KMS-11 (cell line): ENCODE measurements around the gene SLC35G6.

Experiments
- H2AFZ ChIP-seq: fragments of 200-600 bp; sonication (generic); 2 replicates; pipeline ENCODE4 v1.6.1; 2016; ENCODE audit warnings: antibody characterized with exemption, mixed run types, low read depth
- H3K27ac ChIP-seq: fragments of 200-600 bp; sonication (generic); 2 replicates; pipeline ENCODE4 v1.6.1; 2016; ENCODE audit warnings: mild to moderate bottlenecking, mixed run types
- H3K27me3 ChIP-seq: fragments of 200-600 bp; sonication (generic); 2 replicates; pipeline ENCODE4 v1.6.1; 2017; ENCODE audit warnings: mild to moderate bottlenecking, low read depth, mixed run types, moderate library complexity; ENCODE audit not compliant: insufficient read depth
- H3K36me3 ChIP-seq: fragments of 200-600 bp; sonication (generic); 2 replicates; pipeline ENCODE4 v1.6.1; 2017; ENCODE audit warnings: mild to moderate bottlenecking, mixed run types; ENCODE audit not compliant: insufficient read depth
- H3K4me1 ChIP-seq: fragments of 200-600 bp; sonication (generic); 2 replicates; pipeline ENCODE4 v1.6.1; 2016; ENCODE audit warnings: mild to moderate bottlenecking, low read depth, mixed run types; ENCODE audit not compliant: poor library complexity, severe bottlenecking
- H3K4me2 ChIP-seq: fragments of 200-600 bp; sonication (generic); 2 replicates; pipeline ENCODE4 v1.7.0; 2016; ENCODE audit warnings: mild to moderate bottlenecking, mixed run types
- H3K4me3 ChIP-seq: fragments of 200-600 bp; sonication (generic); IDR thresholded peaks from 2 replicates; pipeline ENCODE4 v1.6.1; 2017; ENCODE audit warnings: low read depth, low read length, mixed read lengths; ENCODE audit not compliant: insufficient read depth
- H3K79me2 ChIP-seq: fragments of 200-600 bp; sonication (generic); 2 replicates; pipeline ENCODE4 v1.6.1; 2016; ENCODE audit warnings: low read depth, mixed run types; ENCODE audit not compliant: insufficient read depth
- H3K9ac ChIP-seq: fragments of 200-600 bp; sonication (generic); 2 replicates; pipeline ENCODE4 v1.6.1; 2016; ENCODE audit warnings: mild to moderate bottlenecking, mixed run types
- H4K20me1 ChIP-seq: fragments of 200-600 bp; sonication (generic); 2 replicates; pipeline ENCODE4 v1.6.1; 2016; ENCODE audit warnings: mild to moderate bottlenecking, mixed run types; ENCODE audit not compliant: insufficient read depth
- CTCF ChIP-seq: fragments of 200-600 bp; sonication (generic); conservative IDR thresholded peaks from 2 replicates; pipeline ENCODE4 v1.6.1; 2017; ENCODE audit warnings: low read depth, mild to moderate bottlenecking, antibody characterized with exemption, low read length, moderate library complexity, mixed read lengths

Gene SLC35G6

GRCh38 chr17:7459961-7460545, 21.2 kb upstream of the SLC35G6 start:
- H3K4me3 ChIP-seq, result no peak overlapping the region
- H3K27ac ChIP-seq, result no peak overlapping the region
- no peak overlapping the region for H3K4me2 ChIP-seq
- no peaks in the 10 kb centered on the region for H3K4me1 ChIP-seq
- no peaks in the 10 kb centered on the region for H3K27me3 ChIP-seq
- no peak overlapping the region for H2AFZ ChIP-seq
- no peak for TF ChIP-seq CTCF
- H3K79me2 ChIP-seq, result no peaks in the 10 kb centered on the region
- no peak overlapping the region for H3K9ac ChIP-seq
- no peaks in the 10 kb centered on the region for H4K20me1 ChIP-seq
- no peaks in the 10 kb centered on the region for H3K36me3 ChIP-seq

- Histone ChIP-seq H3K4me3 (no peak overlapping the region), H3K9ac (no peak overlapping the region), H3K4me2 (no peak overlapping the region), H2AFZ (no peak overlapping the region), H3K4me1 (no peaks in the 10 kb centered on the region), H3K27me3 (no peaks in the 10 kb centered on the region), H3K36me3 (no peaks in the 10 kb centered on the region), H4K20me1 (no peaks in the 10 kb centered on the region), H3K27ac (no peak overlapping the region), H3K79me2 (no peaks in the 10 kb centered on the region)
- TF ChIP-seq CTCF, result no peak
These were observed 20.2 kb upstream of the SLC35G6 start for GRCh38 chr17:7460850-7461660.

GRCh38 chr17:7462474-7463371, 18.5 kb upstream of the SLC35G6 start:
- Histone ChIP-seq H3K36me3 (no peaks in the 10 kb centered on the region), H3K9ac (no peak overlapping the region), H3K4me3 (no peak overlapping the region), H3K4me1 (no peaks in the 10 kb centered on the region), H3K4me2 (no peak overlapping the region), H3K79me2 (no peaks in the 10 kb centered on the region), H4K20me1 (no peaks in the 10 kb centered on the region), H3K27me3 (no peaks in the 10 kb centered on the region), H3K27ac (no peak overlapping the region), H2AFZ (no peak overlapping the region)
- no peak for TF ChIP-seq CTCF

- Histone ChIP-seq H3K4me3 (no peak overlapping the region), H3K27ac (no peak overlapping the region), H3K36me3 (no peaks in the 10 kb centered on the region), H3K79me2 (no peaks in the 10 kb centered on the region), H4K20me1 (no peaks in the 10 kb centered on the region), H3K4me1 (no peaks in the 10 kb centered on the region), H3K4me2 (no peak overlapping the region), H3K9ac (no peak overlapping the region), H3K27me3 (no peaks in the 10 kb centered on the region), H2AFZ (no peak overlapping the region)
- TF ChIP-seq CTCF, result no peak
These were observed 17.8 kb upstream of the SLC35G6 start for GRCh38 chr17:7463372-7463846.
